ENCODE measurements around the gene HABP4.

Gene HABP4

GRCh38 chr9:96508227-96508940, 58.4 kb downstream of the HABP4 start:
- Histone ChIP-seq H4K20me1 (ENCODE audit: control insufficient read depth, insufficient read depth, low read depth, low read length) (no peaks in the 10 kb centered on the region), H3F3A (ENCODE audit: control insufficient read depth, insufficient read depth) (no peaks in the 10 kb centered on the region), H3K9me3 (ENCODE audit: control insufficient read depth, insufficient read depth, low read length) (no peaks in the 10 kb centered on the region), H3K36me3 (ENCODE audit: control insufficient read depth, low read length) (no peaks in the 10 kb centered on the region), H3K4me3 (ENCODE audit: low read length) (no peak overlapping the region), H3K9me2 (replicated peaks; ENCODE audit: control insufficient read depth, low read length) (no peaks in the 10 kb centered on the region), H3K4me2 (ENCODE audit: low read length) (no peak overlapping the region), H3K27ac (ENCODE audit: low read depth, low read length) (no peak overlapping the region), H3K79me2 (ENCODE audit: control insufficient read depth, low read length) (no peaks in the 10 kb centered on the region), H3K4me1 (ENCODE audit: control insufficient read depth, low read length) (no peaks in the 10 kb centered on the region), H3K27me3 (ENCODE audit: control insufficient read depth, low read length) (no peaks in the 10 kb centered on the region)
- no peak for TF ChIP-seq CTCF (IDR thresholded peaks at IDR 0.05; ENCODE audit: low read depth, low read length, poor library complexity, severe bottlenecking)
- no peak for TF ChIP-seq EZH2phosphoT487 (IDR thresholded peaks at IDR 0.05; ENCODE audit: borderline replicate concordance, low read length)

- Histone ChIP-seq H3K36me3 (ENCODE audit: control insufficient read depth, low read length) (no peaks in the 10 kb centered on the region), H3K4me2 (ENCODE audit: low read length) (no peak overlapping the region), H4K20me1 (ENCODE audit: control insufficient read depth, insufficient read depth, low read depth, low read length) (no peaks in the 10 kb centered on the region)
Measured at GRCh38 chr9:96509026-96509425, 59.1 kb downstream of the HABP4 start.

GRCh38 chr9:96509848-96510247, 59.9 kb downstream of the HABP4 start:
- no peak overlapping the region for H3K4me2 ChIP-seq (ENCODE audit: low read length)
- no peaks in the 10 kb centered on the region for H3F3A ChIP-seq (ENCODE audit: control insufficient read depth, insufficient read depth)
- TF ChIP-seq EZH2phosphoT487 (IDR thresholded peaks at IDR 0.05; ENCODE audit: borderline replicate concordance, low read length), result no peak
- no peak for TF ChIP-seq CTCF (IDR thresholded peaks at IDR 0.05; ENCODE audit: low read depth, low read length, poor library complexity, severe bottlenecking)
- H3K79me2 ChIP-seq (ENCODE audit: control insufficient read depth, low read length), result no peaks in the 10 kb centered on the region
- H3K4me3 ChIP-seq (ENCODE audit: low read length), result no peak overlapping the region
- H3K36me3 ChIP-seq (ENCODE audit: control insufficient read depth, low read length), result no peaks in the 10 kb centered on the region
- H3K27me3 ChIP-seq (ENCODE audit: control insufficient read depth, low read length), result peaks cover 5% of the 10 kb centered on the region; the same call in 1 of the 2 replicates
- no peak overlapping the region for H3K27ac ChIP-seq (ENCODE audit: low read depth, low read length)
- H3K9me3 ChIP-seq (ENCODE audit: control insufficient read depth, insufficient read depth, low read length), result no peaks in the 10 kb centered on the region
- H3K4me1 ChIP-seq (ENCODE audit: control insufficient read depth, low read length), result no peaks in the 10 kb centered on the region
- H4K20me1 ChIP-seq (ENCODE audit: control insufficient read depth, insufficient read depth, low read depth, low read length), result no peaks in the 10 kb centered on the region
- no peaks in the 10 kb centered on the region for H3K9me2 ChIP-seq (replicated peaks; ENCODE audit: control insufficient read depth, low read length)

More at GRCh38 chr9:96509026-96509425, 59.1 kb downstream of the HABP4 start:
- TF ChIP-seq EZH2phosphoT487 (IDR thresholded peaks at IDR 0.05; ENCODE audit: borderline replicate concordance, low read length) (no peak), CTCF (IDR thresholded peaks at IDR 0.05; ENCODE audit: low read depth, low read length, poor library complexity, severe bottlenecking) (no peak)
- Histone ChIP-seq H3K4me1 (ENCODE audit: control insufficient read depth, low read length) (no peaks in the 10 kb centered on the region), H3K27ac (ENCODE audit: low read depth, low read length) (no peak overlapping the region), H3K9me2 (replicated peaks; ENCODE audit: control insufficient read depth, low read length) (no peaks in the 10 kb centered on the region), H3K79me2 (ENCODE audit: control insufficient read depth, low read length) (no peaks in the 10 kb centered on the region), H3K27me3 (ENCODE audit: control insufficient read depth, low read length) (no peaks in the 10 kb centered on the region), H3K4me3 (ENCODE audit: low read length) (no peak overlapping the region), H3K9me3 (ENCODE audit: control insufficient read depth, insufficient read depth, low read length) (no peaks in the 10 kb centered on the region), H3F3A (ENCODE audit: control insufficient read depth, insufficient read depth) (no peaks in the 10 kb centered on the region)
